Islet of Langerhans (tissue), 1 donor: ENCODE measurements around the gene RNF208.

ENCODE experiments used
- FAIRE-seq: peaks from one replicate; lab custom pipeline; 2011; peaks lifted over from hg19 to GRCh38; lab: Jason Lieb, UNC

Gene RNF208

GRCh38 chr9:137189297-137190295 lies 32.4 kb downstream of the RNF208 start:
- no peak for FAIRE-seq

DNA sequence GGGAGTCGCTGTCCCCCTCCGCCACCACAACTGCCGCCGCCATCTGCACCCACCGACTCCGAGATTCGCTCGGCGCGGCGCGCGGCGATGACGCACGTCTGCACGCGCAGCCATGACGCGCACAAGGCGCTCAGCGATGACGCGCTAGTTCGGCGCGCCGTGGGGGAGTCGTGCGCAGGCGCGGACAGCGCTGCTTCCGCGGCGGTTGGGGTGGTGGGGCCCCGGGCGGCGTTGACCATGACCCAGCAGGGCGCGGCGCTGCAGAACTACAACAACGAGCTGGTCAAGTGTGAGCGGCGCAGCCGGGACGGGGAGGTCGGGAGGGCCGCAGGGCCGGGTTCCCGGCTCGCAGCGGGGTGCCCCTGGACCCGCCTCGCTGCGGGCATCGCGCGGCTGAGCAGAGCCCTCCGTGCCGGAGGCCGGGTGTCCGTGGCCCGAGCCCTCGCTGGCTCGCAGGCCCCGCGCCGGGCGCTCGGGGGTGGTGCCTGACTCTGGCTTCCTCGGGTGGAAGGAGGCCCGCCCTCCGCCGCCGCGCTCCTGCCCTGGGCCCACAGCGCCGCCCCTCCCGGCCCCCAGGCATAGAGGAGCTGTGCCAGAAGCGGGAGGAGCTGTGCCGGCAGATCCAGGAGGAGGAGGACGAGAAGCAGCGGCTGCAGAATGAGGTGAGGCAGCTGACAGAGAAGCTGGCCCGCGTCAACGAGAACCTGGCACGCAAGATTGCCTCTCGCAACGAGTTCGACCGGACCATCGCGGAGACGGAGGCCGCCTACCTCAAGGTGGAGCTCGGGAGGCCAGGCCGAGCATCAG lies 33.3 kb downstream of the RNF208 start, which contains the start of the genes ANAPC2 and SSNA1:
ANAPC2 (minus strand) TSS at position 71 of the 807 bp plus-strand sequence; CDS start at position 43, 28 bp downstream.
SSNA1 (plus strand) TSS at position 187 of the 807 bp plus-strand sequence; CDS start at position 238, 51 bp downstream.
- no peak for FAIRE-seq

- no peak for FAIRE-seq
These were observed 34.0 kb downstream of the RNF208 start for GRCh38 chr9:137188086-137188489.

DNA sequence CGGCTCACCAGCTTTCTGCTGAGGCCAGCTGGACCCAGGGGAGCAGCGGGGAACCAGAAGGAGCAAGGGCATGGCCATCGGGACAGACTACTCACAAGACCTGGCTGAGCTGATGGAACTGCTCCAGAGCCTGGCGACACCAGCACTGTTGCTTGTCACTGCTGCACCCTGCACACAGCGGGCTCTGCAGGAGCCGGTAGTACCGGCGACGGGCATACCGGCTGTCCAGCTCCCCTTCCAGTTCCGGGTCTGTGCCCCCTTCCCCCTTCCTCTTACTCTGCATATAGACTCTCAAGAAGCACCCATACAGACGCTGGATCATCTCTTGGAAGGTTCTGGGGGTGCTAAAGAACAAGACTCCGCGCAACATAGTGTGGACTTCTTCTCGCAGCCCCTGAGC lies 34.7 kb downstream of the RNF208 start:
- FAIRE-seq, result no peak

DNA sequence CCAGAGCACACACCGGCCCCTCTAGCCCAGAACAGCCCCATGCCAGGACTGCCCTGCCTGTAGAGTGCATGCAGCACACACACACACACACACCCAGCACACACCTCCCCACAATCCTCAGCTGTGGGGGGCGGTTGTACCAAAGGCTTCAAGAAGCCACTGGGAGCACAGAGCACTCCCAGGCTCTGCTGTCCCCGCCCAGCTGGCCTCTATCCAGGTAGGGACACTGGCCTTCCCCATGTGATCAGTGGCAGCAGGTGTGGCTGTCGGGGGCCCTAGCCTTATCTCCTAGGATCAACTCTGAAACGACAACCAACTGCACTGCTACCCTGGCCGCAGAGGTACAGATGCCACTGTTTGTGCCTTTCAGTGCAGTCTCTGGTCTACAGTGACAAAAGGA lies 35.7 kb downstream of the RNF208 start:
- FAIRE-seq, result no peak

DNA sequence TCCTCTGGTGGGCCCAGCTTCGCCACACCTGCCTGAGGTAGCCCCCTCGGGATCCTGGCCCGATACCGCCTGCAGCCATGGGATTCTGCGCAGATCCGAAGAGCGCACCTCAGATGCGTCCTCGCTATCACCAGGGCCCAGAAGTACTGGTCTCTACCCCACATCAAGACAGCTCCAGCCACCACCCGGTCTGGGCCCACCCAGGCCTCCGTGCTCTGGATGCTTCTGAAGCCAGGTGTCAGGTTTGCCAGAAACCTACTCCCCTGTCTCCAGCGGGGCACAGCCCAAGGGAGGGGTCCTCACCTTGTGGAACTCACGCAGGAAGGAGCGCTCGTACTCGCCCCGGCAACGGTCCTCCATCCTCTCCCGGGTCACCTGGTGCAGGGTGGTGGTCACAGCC lies 36.1 kb downstream of the RNF208 start:
- no peak for FAIRE-seq

- no peak for FAIRE-seq
These were observed 37.0 kb downstream of the RNF208 start for GRCh38 chr9:137184881-137185660.

- no peak for FAIRE-seq
These were observed 38.0 kb downstream of the RNF208 start for GRCh38 chr9:137183980-137184595.

DNA sequence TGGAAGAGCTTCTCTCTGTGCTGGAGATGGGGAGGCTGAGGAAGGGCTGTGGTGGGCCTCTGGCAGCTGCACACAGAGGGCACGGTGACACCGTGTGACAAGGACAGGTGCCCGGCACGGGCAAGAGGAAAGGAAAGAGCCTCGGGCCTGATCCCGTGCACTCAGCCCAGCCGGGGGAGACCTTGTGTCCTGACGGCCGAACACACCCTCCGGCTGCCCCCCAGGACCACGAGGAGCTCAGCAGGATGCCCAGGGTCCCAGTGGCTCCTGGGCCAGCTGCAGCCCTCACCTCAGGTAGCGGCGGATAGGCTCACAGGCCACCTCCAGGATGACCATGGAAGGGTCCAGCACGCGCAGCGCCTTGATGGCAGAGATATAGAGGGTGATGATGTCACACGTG lies 39.2 kb downstream of the RNF208 start:
- no peak for FAIRE-seq

DNA sequence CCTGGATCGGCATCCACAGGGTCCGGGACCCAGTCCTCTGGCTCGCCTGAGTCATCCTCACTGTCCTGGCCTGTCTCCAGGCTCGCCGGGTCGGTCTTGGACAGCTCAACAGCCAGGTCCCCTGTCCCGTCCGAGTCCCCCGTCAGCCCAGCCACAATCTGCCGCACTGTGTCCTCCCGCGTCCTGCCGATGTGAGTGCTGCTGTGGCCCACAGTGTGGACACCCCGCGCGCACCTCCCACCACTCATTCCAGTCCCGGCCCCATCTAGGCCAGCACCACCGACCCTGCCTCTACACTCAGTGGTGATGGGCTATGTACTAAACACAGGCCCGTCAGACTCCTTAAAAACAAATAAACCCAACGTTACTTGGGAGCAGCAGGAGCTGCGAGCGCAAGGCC lies 40.4 kb downstream of the RNF208 start:
- FAIRE-seq, result no peak

DNA sequence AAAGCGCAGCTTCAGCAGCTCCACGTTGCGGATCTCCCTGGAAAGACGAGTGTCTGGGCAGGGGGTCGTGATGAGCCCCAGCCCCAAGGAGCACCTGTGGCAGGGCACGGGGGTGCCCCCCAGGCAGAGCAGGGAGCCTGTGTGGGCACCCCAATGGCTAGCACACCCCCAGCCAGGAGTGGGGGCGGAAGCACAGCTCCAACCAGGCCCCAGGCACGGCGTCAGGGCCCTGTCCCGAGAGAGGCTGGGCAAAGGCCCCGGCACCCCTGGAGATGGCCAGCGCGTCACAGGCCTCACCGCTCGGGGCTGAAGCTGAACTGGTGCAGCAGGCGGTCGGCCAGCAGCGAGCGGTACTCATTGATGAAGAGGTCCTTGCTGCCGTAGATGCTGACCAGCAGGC lies 41.5 kb downstream of the RNF208 start:
- no peak for FAIRE-seq

GRCh38 chr9:137179761-137180160 lies 42.3 kb downstream of the RNF208 start:
- no peak for FAIRE-seq

DNA sequence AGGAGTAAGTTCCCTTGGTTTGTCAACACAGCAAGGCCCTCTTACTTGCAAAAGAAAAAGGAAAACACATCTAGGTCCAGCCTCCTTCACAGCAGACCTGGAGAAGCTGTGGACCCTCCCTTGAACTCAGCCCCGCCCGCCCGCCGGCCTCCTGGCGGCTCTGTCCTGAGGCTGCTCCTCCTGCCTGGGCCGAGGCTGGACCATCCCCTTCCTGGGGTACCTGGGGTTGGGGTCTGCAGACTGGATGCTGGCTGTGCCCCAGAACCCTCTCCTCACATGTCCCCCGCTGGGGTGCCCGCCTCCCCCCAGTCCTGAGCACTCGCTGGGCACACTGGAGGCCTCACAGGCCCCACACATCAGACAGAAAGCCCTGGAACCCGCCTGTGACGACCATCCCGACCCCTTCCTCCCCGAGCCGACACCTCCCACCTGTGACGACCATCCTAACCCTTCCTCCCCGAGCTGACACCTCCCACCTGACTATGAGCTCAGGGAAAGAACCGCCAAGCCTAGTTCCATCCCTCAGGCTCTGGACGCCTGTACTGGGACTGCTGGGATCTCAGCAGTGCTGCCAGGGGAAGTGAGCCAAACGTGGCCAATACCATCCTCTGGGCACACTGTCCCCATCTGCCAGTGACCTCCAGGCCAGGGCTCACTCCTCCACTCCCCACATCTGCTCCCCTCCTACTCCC lies 43.0 kb downstream of the RNF208 start:
- no peak for FAIRE-seq

GRCh38 chr9:137178201-137178938 lies 43.7 kb downstream of the RNF208 start:
- FAIRE-seq, result no peak

DNA sequence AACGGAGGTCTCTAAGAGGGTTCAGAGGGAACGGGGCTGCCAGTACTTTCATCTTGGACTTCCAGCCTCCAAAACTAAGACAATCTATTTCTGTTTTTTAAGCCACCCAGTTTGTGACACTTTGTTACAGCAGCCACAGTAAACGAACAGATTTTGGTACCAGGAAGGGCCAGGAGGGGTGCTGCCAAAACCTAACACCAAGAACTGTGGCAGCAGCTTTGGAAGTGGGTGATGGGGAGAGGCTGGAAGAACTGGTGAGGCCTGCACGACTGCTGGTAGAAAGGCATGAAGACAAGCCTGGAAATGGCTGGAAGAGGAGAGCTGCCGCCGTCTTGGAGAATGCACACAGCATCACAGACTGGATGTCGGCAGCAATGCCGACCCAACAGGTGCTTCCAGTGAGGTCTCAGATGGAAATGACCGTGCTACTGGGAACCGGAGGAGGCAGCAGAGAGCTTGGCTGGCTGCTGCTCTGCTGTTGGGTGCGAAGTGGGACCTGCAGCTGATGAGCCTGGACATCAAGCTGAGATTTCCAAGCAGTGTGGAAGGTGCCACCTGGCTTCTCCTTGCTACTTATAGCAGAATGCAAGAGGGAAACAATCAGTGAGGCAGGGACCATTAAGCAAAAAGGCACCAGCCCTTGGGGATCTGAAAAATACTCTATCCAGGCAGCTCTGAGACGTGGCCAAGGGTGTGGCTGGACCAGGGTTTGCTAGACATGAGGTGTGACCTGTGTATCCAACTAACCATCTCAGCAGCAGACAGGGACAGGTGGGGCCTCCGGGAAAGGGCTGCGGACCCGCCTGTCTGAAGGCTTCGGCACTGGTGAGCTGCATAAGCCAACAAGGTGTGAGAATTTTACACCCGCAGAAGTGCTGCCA lies 45.5 kb downstream of the RNF208 start:
- FAIRE-seq, result no peak

DNA sequence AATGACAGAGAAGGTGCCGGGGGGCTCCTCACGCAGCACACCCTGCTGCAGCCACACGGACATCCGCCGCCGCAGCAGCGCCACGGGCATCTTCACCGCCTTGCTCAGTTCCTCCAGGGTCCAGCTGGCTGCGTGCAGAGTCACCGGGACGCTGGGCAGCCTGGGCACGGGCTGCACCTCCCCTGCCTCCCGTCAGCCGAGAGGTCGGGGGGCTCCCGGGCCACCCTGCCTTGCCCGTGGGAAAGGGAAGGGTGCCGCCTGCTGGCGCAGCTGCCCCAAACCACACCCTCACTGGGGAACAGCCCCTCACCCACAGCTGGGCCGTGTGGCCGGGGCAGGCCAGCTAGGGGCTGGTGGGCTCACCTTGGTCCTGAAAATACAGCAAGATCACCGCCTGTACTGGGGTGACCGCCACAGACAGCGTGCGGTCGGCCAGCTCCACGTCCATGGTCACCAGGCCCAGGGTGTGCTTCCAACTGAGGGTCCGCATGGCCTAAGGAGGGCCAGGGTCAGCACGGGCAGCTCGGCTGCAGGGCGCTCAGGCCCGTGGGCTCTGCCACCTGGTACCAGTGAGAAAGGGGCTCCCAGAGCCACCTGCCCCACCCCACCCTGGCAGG lies 46.6 kb downstream of the RNF208 start:
- FAIRE-seq, result no peak

DNA sequence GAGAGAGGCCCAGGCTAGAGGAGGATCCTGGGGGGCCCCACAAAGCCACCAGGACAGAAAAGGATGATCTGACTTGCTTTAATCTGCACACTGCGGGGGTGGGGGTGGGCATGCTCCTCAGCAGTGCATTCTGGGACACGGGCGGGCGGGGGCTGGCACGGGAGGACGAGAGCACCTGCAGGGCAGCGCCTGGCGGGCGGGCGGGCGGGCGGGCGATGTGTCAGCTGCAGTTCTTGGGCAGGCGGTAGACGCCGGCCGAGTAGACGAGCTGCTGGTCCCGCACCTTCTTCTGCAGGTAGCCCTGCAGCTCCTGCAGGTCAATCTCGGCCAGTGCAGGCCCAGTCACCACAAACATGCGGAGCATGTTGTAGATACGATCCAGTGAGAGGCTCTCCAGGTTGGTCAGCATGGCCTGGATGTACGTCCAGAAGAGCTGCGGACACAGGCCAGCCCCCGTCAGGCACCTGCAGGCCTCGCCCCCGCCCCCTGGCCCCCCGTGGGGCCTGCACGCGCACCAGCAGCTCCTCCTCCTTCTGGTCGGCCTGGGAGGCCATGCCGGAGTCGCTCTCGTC lies 47.2 kb downstream of the RNF208 start:
- no peak for FAIRE-seq
